Esophagus squamous epithelium (tissue), 5 donors: Measurements from ENCODE around the gene ZC2HC1C. TPM values are rescaled to one million over a fixed set of nuclear protein-coding genes. Genes with fewer than 3 reads are reported as not detected.

Experiments
- DNase-seq: peaks from one replicate; lab custom pipeline; 2025; lab: John Stamatoyannopoulos, UW
- H3K27ac ChIP-seq, 4 donors: fragments of 200-600 bp; sonication (generic); one replicate each; pipeline ENCODE4 v1.5.1; 2016 to 2019; ENCODE audit warnings: mild to moderate bottlenecking in 1 of 4
- H3K27me3 ChIP-seq, 4 donors: fragments of 200-600 bp; sonication (generic); 1 replicate in 3 of 4; 2 replicates in 1 of 4; pipeline versions ENCODE4 v1.5.1 to v1.6.0; 2017 to 2021; ENCODE audit warnings: antibody characterized with exemption in 1 of 4
- H3K36me3 ChIP-seq, 3 donors: fragments of 200-600 bp; sonication (generic); one replicate each; pipeline ENCODE4 v1.5.1; 2016 to 2019
- H3K4me1 ChIP-seq, 3 donors: fragments of 200-600 bp; sonication (generic); one replicate each; pipeline ENCODE4 v1.5.1; 2017 to 2019
- H3K4me3 ChIP-seq, 4 donors: fragments of 200-600 bp; sonication (generic); 1 replicate in 3 of 4; 2 replicates in 1 of 4; pipeline ENCODE4 v1.5.1; 2016 to 2019; ENCODE audit warnings: mild to moderate bottlenecking in 2 of 4, moderate library complexity in 1 of 4
- H3K9me3 ChIP-seq, 3 donors: fragments of 200-600 bp; sonication (generic); one replicate each; pipeline ENCODE4 v1.5.1; 2016 to 2019
- CTCF ChIP-seq, 6 experiments: fragments of 450-650 bp in 4 of 6; fragments of 200-600 bp in 2 of 6; sonication (generic) in 2 of 6; IDR thresholded peaks; one replicate each; pipeline ENCODE4 v1.5.1; 2016 to 2019; ENCODE audit warnings: antibody characterized with exemption in 6 of 6, mild to moderate bottlenecking in 4 of 6, moderate library complexity in 4 of 6
- POLR2A ChIP-seq, 4 donors: fragments of 450-650 bp; IDR thresholded peaks; one replicate each; pipeline ENCODE4 v1.6.1; 2017; ENCODE audit warnings: antibody characterized with exemption in 4 of 4, mild to moderate bottlenecking in 4 of 4, moderate library complexity in 3 of 4
- WGBS, 2 donors: methylation state at CpG; one replicate each; pipeline ENCODE4 v1.1.5; 2018; 5-methylcytosine and 5-hydroxymethylcytosine counted together
- intact Hi-C: fragments of 100-400 bp; cut with DNase I; formaldehyde crosslinking; loops from one replicate; pipeline ENCODE4 v1.15.0; 2022
- total RNA-seq, 4 donors: library from RNA; depleted of rRNA; stranded (reverse); fragments of >200 nt; gene quantifications; one replicate each; pipeline ENCODE4 v1.1.0, GENCODE V29; 2016
- donor health status: DM: yes; HTN: yes; CAD: no.

The ZC2HC1C gene
- total RNA-seq, 4 donors from 2014 or later = 0.64 to 5.0 (median 2.2) TPM

GRCh38 chr14:75068294-75069120 lies 934 bp upstream of the ZC2HC1C start:
- Histone ChIP-seq H3K27me3 (no peaks in the 10 kb centered on the region), H3K9me3 (no peaks in the 10 kb centered on the region), H3K36me3 (no peaks in the 10 kb centered on the region), H3K4me1 (peaks cover 18 to 55% (median 20%) of the 10 kb centered on the region in 3 donors), H3K27ac (peak overlapping the region; percentile 85 to 94 (median 91)), H3K4me3 (peak overlapping the region; percentile 33 to 70 (median 46))
- intact Hi-C loops = no loop called here
- DNase-seq = no peak
- TF ChIP-seq POLR2A (IDR thresholded peaks at IDR 0.05) = no peak
- no peak for TF ChIP-seq CTCF (IDR thresholded peaks at IDR 0.05)
- 8 to 9% methylated on average over 15 of the region's 15 CpGs for WGBS, 2 donors

- no peak for TF ChIP-seq POLR2A (IDR thresholded peaks at IDR 0.05)
- no peak for TF ChIP-seq CTCF (IDR thresholded peaks at IDR 0.05)
- H3K4me1 ChIP-seq = peaks cover 15 to 46% (median 15%) of the 10 kb centered on the region in 3 donors
- peak overlapping the region; percentile 33 to 70 (median 46) for H3K4me3 ChIP-seq
- 25% methylated on average over 3 of the region's 12 CpGs; no CpG with 5 or more reads in 1 of the 2 donors for WGBS, 2 donors
- no peaks in the 10 kb centered on the region for H3K9me3 ChIP-seq
- H3K36me3 ChIP-seq = no peaks in the 10 kb centered on the region
- H3K27me3 ChIP-seq = no peaks in the 10 kb centered on the region
- intact Hi-C loops = no loop called here
- no peak for DNase-seq
- peak overlapping the region; percentile 85 to 94 (median 91) for H3K27ac ChIP-seq
These were observed 337 bp downstream of the ZC2HC1C start for GRCh38 chr14:75069811-75070145.

- 24 to 60% methylated on average over 6 to 7 of the region's 9 CpGs for WGBS, 2 donors
- TF ChIP-seq POLR2A (IDR thresholded peaks at IDR 0.05) = no peak
- no peak for TF ChIP-seq CTCF (IDR thresholded peaks at IDR 0.05)
- H3K9me3 ChIP-seq = no peaks in the 10 kb centered on the region
- intact Hi-C loops = no loop called here
- no peak for DNase-seq
- H3K4me3 ChIP-seq = peak overlapping the region in 1 of 4 donors; percentile 50
- H3K4me1 ChIP-seq = peaks cover 15 to 46% (median 15%) of the 10 kb centered on the region in 3 donors
- H3K27ac ChIP-seq = peak overlapping the region; percentile 85 to 94 (median 91)
- H3K36me3 ChIP-seq = no peaks in the 10 kb centered on the region
- H3K27me3 ChIP-seq = no peaks in the 10 kb centered on the region
These were observed 942 bp downstream of the ZC2HC1C start for GRCh38 chr14:75070383-75070782.

DNA sequence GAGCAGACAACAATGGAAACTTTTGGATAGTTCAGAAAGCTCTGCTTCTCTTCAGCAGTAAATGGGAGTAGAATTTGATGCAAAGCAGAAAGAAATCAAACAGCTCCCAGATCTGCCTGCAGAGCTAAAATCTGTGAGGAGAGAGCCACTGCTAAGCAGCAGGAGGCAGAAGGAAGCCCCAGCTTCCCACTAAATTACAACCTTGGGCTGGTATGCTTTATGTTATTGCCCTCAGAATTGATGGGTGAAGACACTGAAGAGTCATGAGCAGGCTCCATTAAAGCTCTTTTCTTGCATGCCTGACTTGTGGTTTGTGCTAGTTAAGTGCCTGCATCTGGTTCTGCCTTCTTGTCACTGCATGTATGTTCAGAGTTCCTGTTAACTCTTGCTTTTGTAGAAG lies 8.4 kb downstream of the ZC2HC1C start:
- Histone ChIP-seq H3K36me3 (peaks cover 0 to 8% (median 0%) of the 10 kb centered on the region in 3 donors), H3K4me3 (no peak overlapping the region), H3K4me1 (peaks cover 5 to 33% (median 8%) of the 10 kb centered on the region in 3 donors), H3K27ac (no peak overlapping the region), H3K27me3 (no peaks in the 10 kb centered on the region), H3K9me3 (no peaks in the 10 kb centered on the region)
- DNase-seq = no peak
- TF ChIP-seq CTCF (IDR thresholded peaks at IDR 0.05) (no peak), POLR2A (IDR thresholded peaks at IDR 0.05) (no peak)
- intact Hi-C loops = no loop called here

GRCh38 chr14:75079521-75079920 lies 10.1 kb downstream of the ZC2HC1C start:
- H3K36me3 ChIP-seq = peaks cover 0 to 26% (median 12%) of the 10 kb centered on the region in 3 donors
- no peak for TF ChIP-seq POLR2A (IDR thresholded peaks at IDR 0.05)
- no peak for TF ChIP-seq CTCF (IDR thresholded peaks at IDR 0.05)
- H3K4me1 ChIP-seq = peaks cover 6 to 51% (median 13%) of the 10 kb centered on the region in 3 donors
- intact Hi-C loops = no loop called here
- DNase-seq = no peak
- no peak overlapping the region for H3K4me3 ChIP-seq
- H3K27ac ChIP-seq = peak overlapping the region in 1 of 4 donors; percentile 27
- no peaks in the 10 kb centered on the region for H3K27me3 ChIP-seq
- no peaks in the 10 kb centered on the region for H3K9me3 ChIP-seq
- WGBS, 2 donors = 47 to 88% methylated on average over 4 of the region's 4 CpGs
